HEK293T (cell line): ENCODE measurements around the gene BBX.
A peak's percentile ranks its signal among the peaks of the same experiment; 100 is the strongest.

Experiments used
- CTCF ChIA-PET: fragments of 350-600 bp; formaldehyde crosslinking; extraction: SDS; loops from one replicate; lab custom pipeline; 2021; ENCODE audit warnings: antibody characterized with exemption, inconsistent platforms; lab: Yijun Ruan, JAX
- POLR2A ChIA-PET: fragments of 350-600 bp; formaldehyde crosslinking; extraction: SDS; loops from one replicate; lab custom pipeline; 2020; ENCODE audit warnings: antibody characterized with exemption, inconsistent platforms; lab: Yijun Ruan, JAX
- DNase-seq: peaks from one replicate; pipeline ENCODE4 v3.0.0; 2012; ENCODE audit warnings: mixed read lengths; ENCODE audit errors: extremely low spot score
- ARNT ChIP-seq: fragments of 450-650 bp; IDR thresholded peaks from 2 replicates; pipeline ENCODE4 v1.6.1; 2017; ENCODE audit warnings: mild to moderate bottlenecking
- BHLHE40 ChIP-seq: fragments of 450-650 bp; IDR thresholded peaks from 2 replicates; pipeline ENCODE4 v1.6.1; 2016; ENCODE audit warnings: mild to moderate bottlenecking, moderate library complexity, borderline replicate concordance
- CTBP1 ChIP-seq: fragments of 450-650 bp; IDR thresholded peaks from 2 replicates; pipeline ENCODE4 v1.6.1; 2016; ENCODE audit warnings: borderline replicate concordance
- ELF4 ChIP-seq: fragments of 450-650 bp; IDR thresholded peaks from 2 replicates; pipeline ENCODE4 v1.6.1; 2017; ENCODE audit warnings: antibody characterized with exemption
- FOXA1 ChIP-seq: fragments of 450-650 bp; IDR thresholded peaks from 2 replicates; pipeline ENCODE4 v1.6.1; 2016; ENCODE audit warnings: mild to moderate bottlenecking
- FOXK2 ChIP-seq: fragments of 450-650 bp; IDR thresholded peaks from 2 replicates; pipeline ENCODE4 v1.6.1; 2016; ENCODE audit warnings: mild to moderate bottlenecking
- FOXM1 ChIP-seq: fragments of 450-650 bp; IDR thresholded peaks from 2 replicates; pipeline ENCODE4 v1.6.1; 2017; ENCODE audit warnings: mild to moderate bottlenecking, borderline replicate concordance
- HDGF ChIP-seq: fragments of 450-650 bp; IDR thresholded peaks from 2 replicates; pipeline ENCODE4 v1.6.1; 2017; ENCODE audit warnings: antibody characterized with exemption, borderline replicate concordance
- L3MBTL2 ChIP-seq: fragments of 450-650 bp; conservative IDR thresholded peaks from 2 replicates; pipeline ENCODE4 v1.6.1; 2016; ENCODE audit warnings: mild to moderate bottlenecking
- LEF1 ChIP-seq: fragments of 450-650 bp; IDR thresholded peaks from 2 replicates; pipeline ENCODE4 v1.6.1; 2017; ENCODE audit warnings: mild to moderate bottlenecking, borderline replicate concordance
- NFRKB ChIP-seq: fragments of 450-650 bp; IDR thresholded peaks from 2 replicates; pipeline ENCODE4 v1.6.1; 2016; ENCODE audit warnings: mild to moderate bottlenecking, moderate library complexity
- PKNOX1 ChIP-seq: fragments of 450-650 bp; IDR thresholded peaks from 2 replicates; pipeline ENCODE4 v1.6.1; 2016
- SP1 ChIP-seq: fragments of 450-650 bp; IDR thresholded peaks from 2 replicates; pipeline ENCODE4 v1.6.1; 2017
- SUZ12 ChIP-seq: fragments of 450-650 bp; IDR thresholded peaks from 2 replicates; pipeline ENCODE4 v1.6.1; 2016; ENCODE audit warnings: mild to moderate bottlenecking
- TARDBP ChIP-seq: fragments of 450-650 bp; IDR thresholded peaks from 2 replicates; pipeline ENCODE4 v1.6.1; 2016
- ZNF384 ChIP-seq: fragments of 450-650 bp; IDR thresholded peaks from 2 replicates; pipeline ENCODE4 v1.6.1; 2016

BBX gene

GRCh38 chr3:107668963-107669362, 146.2 kb downstream of the BBX start:
- POLR2A ChIA-PET = no interaction called here
- TF ChIP-seq LEF1 = no peak
- no peak for TF ChIP-seq ELF4
- TF ChIP-seq ARNT = no peak
- no peak for TF ChIP-seq PKNOX1
- TF ChIP-seq SP1 = no peak
- TF ChIP-seq L3MBTL2 = no peak
- no peak for TF ChIP-seq SUZ12
- TF ChIP-seq FOXM1 = no peak
- TF ChIP-seq ZNF384 = no peak
- TF ChIP-seq CTBP1 = no peak
- TF ChIP-seq TARDBP = no peak
- TF ChIP-seq HDGF = no peak
- no peak for TF ChIP-seq FOXA1
- no peak for TF ChIP-seq FOXK2
- TF ChIP-seq BHLHE40 = no peak
- TF ChIP-seq NFRKB = no peak
- CTCF ChIA-PET = no interaction called here
- DNase-seq = no peak

- CTCF ChIA-PET = no interaction called here
- DNase-seq = no peak
- POLR2A ChIA-PET = no interaction called here
- no peak for TF ChIP-seq NFRKB
- no peak for TF ChIP-seq FOXM1
- no peak for TF ChIP-seq HDGF
- TF ChIP-seq TARDBP = no peak
- no peak for TF ChIP-seq FOXA1
- no peak for TF ChIP-seq SUZ12
- TF ChIP-seq ARNT = no peak
- TF ChIP-seq BHLHE40 = no peak
- no peak for TF ChIP-seq LEF1
These were observed 146.9 kb downstream of the BBX start for GRCh38 chr3:107669669-107670068.

GRCh38 chr3:107670986-107671385, 148.2 kb downstream of the BBX start:
- POLR2A ChIA-PET = no interaction called here
- DNase-seq = no peak
- TF ChIP-seq PKNOX1 (no peak), NFRKB (no peak), SUZ12 (no peak), TARDBP (no peak), ARNT (no peak), BHLHE40 (no peak)
- CTCF ChIA-PET = interaction anchor here (0.8 to 0.9 kb wide), 2 partner anchors 10 to 82 kb away, joined by 3 read pairs; no protein-coding TSS in a partner anchor

- no peak for TF ChIP-seq PKNOX1
- TF ChIP-seq SUZ12 = no peak
- TF ChIP-seq CTBP1 = no peak
- no peak for TF ChIP-seq LEF1
- no peak for TF ChIP-seq HDGF
- TF ChIP-seq FOXM1 = no peak
- no peak for TF ChIP-seq L3MBTL2
- ChIA-PET POLR2A (no interaction called here), CTCF (interaction anchor here (1.5 to 4.2 kb wide), 3 partner anchors 9 to 66 kb away, joined by 5 to 35 read pairs (median 7); no protein-coding TSS in a partner anchor)
- DNase-seq = no peak
These were observed 151.6 kb downstream of the BBX start for GRCh38 chr3:107674371-107674770.

GRCh38 chr3:107675233-107675900, 152.6 kb downstream of the BBX start:
- CTCF ChIA-PET = interaction anchor here (0.9 to 4.2 kb wide), 8 partner anchors 8 to 440 kb away, joined by 3 to 35 read pairs (median 5); no protein-coding TSS in a partner anchor

GRCh38 chr3:107676469-107677309, 153.9 kb downstream of the BBX start:
- DNase-seq = peak; percentile 22
- POLR2A ChIA-PET = no interaction called here

More at GRCh38 chr3:107675233-107675900, 152.6 kb downstream of the BBX start:
- POLR2A ChIA-PET = no interaction called here
- no peak for DNase-seq
- TF ChIP-seq SUZ12 (no peak), ELF4 (no peak)

GRCh38 chr3:107679921-107680320, 157.2 kb downstream of the BBX start:
- DNase-seq = no peak
- ChIA-PET POLR2A (no interaction called here), CTCF (interaction anchor here (0.6 kb wide), 1 partner anchor 231 kb away, joined by 3 read pairs; no protein-coding TSS in a partner anchor)
- TF ChIP-seq ZNF384 (no peak), SP1 (no peak), TARDBP (no peak), ARNT (no peak), HDGF (no peak), FOXM1 (no peak), LEF1 (no peak), NFRKB (no peak), ELF4 (no peak), PKNOX1 (no peak), FOXK2 (no peak)

More at GRCh38 chr3:107676469-107677309, 153.9 kb downstream of the BBX start:
- no peak for TF ChIP-seq FOXA1
- peak; percentile 80 for TF ChIP-seq ZNF384
- CTCF ChIA-PET = interaction anchor here (0.6 to 4.2 kb wide), 8 partner anchors 14 to 441 kb away, joined by 3 to 35 read pairs (median 3); no protein-coding TSS in a partner anchor
